ENCODE measurements around the gene SEMA6A. TPM values are rescaled to one million over a fixed set of nuclear protein-coding genes. Genes with fewer than 3 reads are reported as not detected.

The SEMA6A gene
- total RNA-seq, 1 experiment from 2014 or later: 53.3 TPM

GRCh38 chr5:116420540-116420939 lies 154.1 kb downstream of the SEMA6A start:
- Mint-ChIP-seq H3K36me3 (ENCODE audit: insufficient read depth, unreplicated experiment) (no peaks in the 10 kb centered on the region), H3K4me1 (ENCODE audit: low read depth, unreplicated experiment) (no peaks in the 10 kb centered on the region), H3K9me3 (ENCODE audit: low read depth, unreplicated experiment) (no peaks in the 10 kb centered on the region), H3K27me3 (ENCODE audit: unreplicated experiment) (no peaks in the 10 kb centered on the region), H3K4me3 (ENCODE audit: low read depth, unreplicated experiment) (no peak overlapping the region), H3K27ac (ENCODE audit: unreplicated experiment) (no peak overlapping the region)
- intact Hi-C loops (cut with micrococcal nuclease; ENCODE audit: unreplicated experiment): no loop called here
- no peak for DNase-seq
- no TSS peak for BruUV-seq (replicated peaks)
- no peak for TF ChIP-seq CTCF (IDR thresholded peaks at IDR 0.05; ENCODE audit: unreplicated experiment)
- CTCF ChIA-PET: no interaction called here

- intact Hi-C loops (cut with micrococcal nuclease; ENCODE audit: unreplicated experiment): no loop called here
- CTCF ChIA-PET: interaction anchor here (0.7 kb wide), 1 partner anchor 229 kb away, joined by 3 read pairs; no protein-coding TSS in a partner anchor
- DNase-seq: no peak
- BruUV-seq (replicated peaks): no TSS peak
- Mint-ChIP-seq H3K27me3 (ENCODE audit: unreplicated experiment) (no peaks in the 10 kb centered on the region), H3K4me3 (ENCODE audit: low read depth, unreplicated experiment) (no peak overlapping the region), H3K9me3 (ENCODE audit: low read depth, unreplicated experiment) (no peaks in the 10 kb centered on the region), H3K27ac (ENCODE audit: unreplicated experiment) (no peak overlapping the region), H3K4me1 (ENCODE audit: low read depth, unreplicated experiment) (no peaks in the 10 kb centered on the region), H3K36me3 (ENCODE audit: insufficient read depth, unreplicated experiment) (no peaks in the 10 kb centered on the region)
- no peak for TF ChIP-seq CTCF (IDR thresholded peaks at IDR 0.05; ENCODE audit: unreplicated experiment)
Measured at GRCh38 chr5:116419258-116419657, 155.4 kb downstream of the SEMA6A start.

- TF ChIP-seq CTCF (IDR thresholded peaks at IDR 0.05; ENCODE audit: unreplicated experiment): no peak
- Mint-ChIP-seq H3K27me3 (ENCODE audit: unreplicated experiment) (no peaks in the 10 kb centered on the region), H3K27ac (ENCODE audit: unreplicated experiment) (no peak overlapping the region), H3K4me3 (ENCODE audit: low read depth, unreplicated experiment) (no peak overlapping the region), H3K36me3 (ENCODE audit: insufficient read depth, unreplicated experiment) (no peaks in the 10 kb centered on the region), H3K9me3 (ENCODE audit: low read depth, unreplicated experiment) (no peaks in the 10 kb centered on the region), H3K4me1 (ENCODE audit: low read depth, unreplicated experiment) (no peaks in the 10 kb centered on the region)
- CTCF ChIA-PET: interaction anchor here (0.6 kb wide), 1 partner anchor 130 kb away, joined by 3 read pairs; no protein-coding TSS in a partner anchor
- intact Hi-C loops (cut with micrococcal nuclease; ENCODE audit: unreplicated experiment): no loop called here
- BruUV-seq (replicated peaks): no TSS peak
- no peak for DNase-seq
Measured at GRCh38 chr5:116418774-116419173, 155.8 kb downstream of the SEMA6A start.

- BruUV-seq (replicated peaks): no TSS peak
- no peaks in the 10 kb centered on the region for H3K27me3 Mint-ChIP-seq (ENCODE audit: unreplicated experiment)
- intact Hi-C loops (cut with micrococcal nuclease; ENCODE audit: unreplicated experiment): no loop called here
- TF ChIP-seq CTCF (IDR thresholded peaks at IDR 0.05; ENCODE audit: unreplicated experiment): no peak
- no peaks in the 10 kb centered on the region for H3K4me1 Mint-ChIP-seq (ENCODE audit: low read depth, unreplicated experiment)
- H3K36me3 Mint-ChIP-seq (ENCODE audit: insufficient read depth, unreplicated experiment): no peaks in the 10 kb centered on the region
- DNase-seq: no peak
- H3K4me3 Mint-ChIP-seq (ENCODE audit: low read depth, unreplicated experiment): no peak overlapping the region
- H3K27ac Mint-ChIP-seq (ENCODE audit: unreplicated experiment): no peak overlapping the region
- CTCF ChIA-PET: interaction anchor here (0.6 kb wide), 1 partner anchor 130 kb away, joined by 3 read pairs; no protein-coding TSS in a partner anchor
- H3K9me3 Mint-ChIP-seq (ENCODE audit: low read depth, unreplicated experiment): no peaks in the 10 kb centered on the region
Measured at GRCh38 chr5:116418016-116418415, 156.6 kb downstream of the SEMA6A start.
